ENCODE measurements around the gene COA1. TPM values are rescaled to one million over a fixed set of nuclear protein-coding genes. Genes with fewer than 3 reads are reported as not detected.

The COA1 gene
- total RNA-seq, 4 donors from 2014 or later: 20.6 to 48.9 (median 33.2) TPM

GRCh38 chr7:43650457-43651052, 78.8 kb downstream of the COA1 start:
- peaks cover 40 to 68% (median 55%) of the 10 kb centered on the region in 3 donors for H3K4me1 ChIP-seq
- peak overlapping the region; percentile 6 to 98 (median 94) for H3K27ac ChIP-seq
- 25 to 39% methylated on average over 7 to 9 of the region's 9 CpGs for WGBS, 2 donors (ENCODE audit: low coverage in 1 of 2)
- H3K4me3 ChIP-seq: no peak overlapping the region
- no peak for ATAC-seq
- no peaks in the 10 kb centered on the region for H3K9me3 ChIP-seq
- no peak for TF ChIP-seq CTCF (IDR thresholded peaks at IDR 0.05)
- no peak for TF ChIP-seq POLR2AphosphoS5 (IDR thresholded peaks at IDR 0.05)
- TF ChIP-seq POLR2A (IDR thresholded peaks at IDR 0.05): no peak
- no peak for TF ChIP-seq EP300 (IDR thresholded peaks at IDR 0.05)
- H3K36me3 ChIP-seq: peaks cover 0 to under 1% of the 10 kb centered on the region in 2 donors
- no peaks in the 10 kb centered on the region for H3K27me3 ChIP-seq

GRCh38 chr7:43649755-43650274, 79.5 kb downstream of the COA1 start:
- Histone ChIP-seq H3K4me3 (no peak overlapping the region), H3K27me3 (no peaks in the 10 kb centered on the region), H3K4me1 (peaks cover 40 to 74% (median 55%) of the 10 kb centered on the region in 3 donors), H3K9me3 (no peaks in the 10 kb centered on the region), H3K36me3 (peaks cover 0 to under 1% of the 10 kb centered on the region in 2 donors), H3K27ac (peak overlapping the region; percentile 91 to 98 (median 94))
- 57% methylated on average over 4 of the region's 4 CpGs; no CpG with 5 or more reads in 1 of the 2 donors for WGBS, 2 donors (ENCODE audit: low coverage in 1 of 2)
- no peak for TF ChIP-seq POLR2AphosphoS5 (IDR thresholded peaks at IDR 0.05)
- TF ChIP-seq EP300 (IDR thresholded peaks at IDR 0.05): no peak
- TF ChIP-seq CTCF (IDR thresholded peaks at IDR 0.05): no peak
- TF ChIP-seq POLR2A (IDR thresholded peaks at IDR 0.05): no peak
- ATAC-seq: no peak

DNA sequence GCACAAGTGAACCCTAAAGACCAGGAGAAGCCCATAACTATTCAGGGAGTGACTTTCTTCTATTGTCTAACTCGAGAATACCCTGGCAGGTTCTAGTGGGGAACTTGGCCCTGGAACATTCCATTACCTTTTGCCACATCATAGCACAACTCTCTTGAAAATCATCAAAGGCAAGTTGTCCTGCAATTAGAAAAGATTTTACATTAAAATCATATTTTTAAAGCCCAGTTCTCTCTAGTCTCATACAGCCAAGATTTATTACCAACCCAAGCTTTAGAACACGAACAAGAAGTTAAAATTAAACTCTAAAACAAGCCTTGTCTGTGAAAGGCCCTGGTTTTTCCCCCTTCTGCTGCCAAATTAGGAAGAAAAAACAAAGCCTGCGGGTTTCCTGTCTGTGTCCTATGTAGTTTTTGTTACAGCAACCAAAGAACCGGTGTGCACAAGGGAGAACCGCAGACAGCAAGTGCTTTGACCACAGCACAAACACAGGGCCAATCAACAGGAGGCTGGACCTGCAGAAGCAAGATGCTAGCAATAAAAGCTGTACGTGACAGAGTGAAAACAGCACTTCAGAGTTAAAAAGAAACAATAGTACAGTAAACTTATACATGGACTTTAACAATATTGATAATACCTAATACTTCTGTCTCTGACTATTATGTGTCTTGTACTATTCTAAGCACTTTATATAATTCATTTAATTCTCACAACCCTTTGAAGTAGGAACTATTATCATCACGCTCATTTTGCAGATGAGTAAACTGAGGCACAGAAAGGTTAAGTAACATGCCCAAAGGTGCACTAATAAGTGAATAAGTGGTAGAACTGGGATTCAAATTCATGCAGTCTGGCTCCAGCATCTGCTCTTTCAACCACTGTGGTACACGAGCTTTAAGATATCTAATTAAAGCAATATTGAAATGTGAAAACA, 80.6 kb downstream of the COA1 start:
- peak overlapping the region; percentile 91 to 98 (median 94) for H3K27ac ChIP-seq
- WGBS, 2 donors (ENCODE audit: low coverage in 1 of 2): 19% methylated on average over 8 of the region's 8 CpGs
- H3K27me3 ChIP-seq: no peaks in the 10 kb centered on the region
- H3K36me3 ChIP-seq: peaks cover 0 to 11% of the 10 kb centered on the region in 2 donors
- no peaks in the 10 kb centered on the region for H3K9me3 ChIP-seq
- no peak overlapping the region for H3K4me3 ChIP-seq
- peaks cover 40 to 74% (median 55%) of the 10 kb centered on the region in 3 donors for H3K4me1 ChIP-seq
- no peak for TF ChIP-seq POLR2A (IDR thresholded peaks at IDR 0.05)
- TF ChIP-seq POLR2AphosphoS5 (IDR thresholded peaks at IDR 0.05): no peak
- no peak for TF ChIP-seq CTCF (IDR thresholded peaks at IDR 0.05)
- TF ChIP-seq EP300 (IDR thresholded peaks at IDR 0.05): no peak
- no peak for ATAC-seq

GRCh38 chr7:43647673-43648472, 81.5 kb downstream of the COA1 start:
- TF ChIP-seq POLR2AphosphoS5 (IDR thresholded peaks at IDR 0.05): peak; percentile 97
- no peak for TF ChIP-seq CTCF (IDR thresholded peaks at IDR 0.05)
- no peak for TF ChIP-seq EP300 (IDR thresholded peaks at IDR 0.05)
- no peak for TF ChIP-seq POLR2A (IDR thresholded peaks at IDR 0.05)
- Histone ChIP-seq H3K9me3 (no peaks in the 10 kb centered on the region), H3K4me1 (peaks cover 40 to 74% (median 55%) of the 10 kb centered on the region in 3 donors), H3K36me3 (peaks cover 0 to 20% of the 10 kb centered on the region in 2 donors), H3K27ac (peak overlapping the region; percentile 91 to 98 (median 94)), H3K4me3 (peak overlapping the region in 1 of 2 donors; percentile 11), H3K27me3 (no peaks in the 10 kb centered on the region)
- peak; percentile 91 for ATAC-seq
- WGBS, 2 donors (ENCODE audit: low coverage in 1 of 2): 1 to 19% methylated on average over 5 to 6 of the region's 10 CpGs

Measured in gastroesophageal sphincter (tissue), 4 donors.